ENCODE results near the gene TBC1D32.
"Not testable (repeated sequence)": the region's sequence is repeated elsewhere in the genome, so short reads cannot be mapped to it uniquely, and the experiment has no call there.

TBC1D32 gene

GRCh38 chr6:121334299-121335086 lies at the start of gene TBC1D32:
TBC1D32 (minus strand) TSS chr6:121334480; CDS start chr6:121334430, 50 bp downstream.
- peak; percentile 75 for DNase-seq

GRCh38 chr6:121383478-121383877 lies 49.2 kb upstream of the TBC1D32 start:
- no peak for DNase-seq

GRCh38 chr6:121382467-121383121 lies 48.3 kb upstream of the TBC1D32 start:
- no peak for DNase-seq

- DNase-seq, result no peak
These were observed 42.1 kb upstream of the TBC1D32 start for GRCh38 chr6:121376411-121376810.

GRCh38 chr6:121374219-121374618 lies 39.9 kb upstream of the TBC1D32 start:
- not testable (repeated sequence) for DNase-seq

GRCh38 chr6:121365536-121366521 lies 31.5 kb upstream of the TBC1D32 start:
- DNase-seq, result no peak

GRCh38 chr6:121356575-121356974 lies 22.3 kb upstream of the TBC1D32 start:
- DNase-seq, result no peak

GRCh38 chr6:121354764-121355163 lies 20.5 kb upstream of the TBC1D32 start:
- no peak for DNase-seq

GRCh38 chr6:121352941-121353340 lies 18.7 kb upstream of the TBC1D32 start:
- no peak for DNase-seq

- no peak for DNase-seq
These were observed 17.6 kb upstream of the TBC1D32 start for GRCh38 chr6:121351916-121352315.

GRCh38 chr6:121349596-121349995 lies 15.3 kb upstream of the TBC1D32 start:
- no peak for DNase-seq

GRCh38 chr6:121347484-121347883 lies 13.2 kb upstream of the TBC1D32 start:
- no peak for DNase-seq

- no peak for DNase-seq
These were observed 10.3 kb upstream of the TBC1D32 start for GRCh38 chr6:121344539-121344938.

GRCh38 chr6:121339639-121340226 lies 5.5 kb upstream of the TBC1D32 start:
- DNase-seq, result no peak

- no peak for DNase-seq
These were observed 4.7 kb upstream of the TBC1D32 start for GRCh38 chr6:121338956-121339355.

- DNase-seq, result no peak
These were observed 4.1 kb upstream of the TBC1D32 start for GRCh38 chr6:121338366-121338765.

- DNase-seq, result peak; percentile 69
These were observed 1.1 kb upstream of the TBC1D32 start for GRCh38 chr6:121335087-121336008.

- DNase-seq, result not testable (repeated sequence)
These were observed 586 bp downstream of the TBC1D32 start for GRCh38 chr6:121333694-121334093.

GRCh38 chr6:121333196-121333595 lies 1.1 kb downstream of the TBC1D32 start:
- DNase-seq, result no peak

GRCh38 chr6:121330516-121330915 lies 3.8 kb downstream of the TBC1D32 start:
- no peak for DNase-seq

- DNase-seq, result no peak
These were observed 13.0 kb downstream of the TBC1D32 start for GRCh38 chr6:121321282-121321681.

GRCh38 chr6:121319603-121320002 lies 14.7 kb downstream of the TBC1D32 start:
- DNase-seq, result no peak

All from KG1 (cell line).